HFFc6 (cell line): ENCODE data around the gene CBX5. TPM values are rescaled to one million over a fixed set of nuclear protein-coding genes. Genes with fewer than 3 reads are reported as not detected.

Experiments used
- DNase-seq: peaks from one replicate; pipeline ENCODE4 v3.0.0-alpha.2; 2018
- H3K27ac Mint-ChIP-seq: 2 replicates; pipeline ENCODE4 v1.8.0; 2020; ENCODE audit warnings: mild to moderate bottlenecking, mixed read lengths
- H3K27me3 Mint-ChIP-seq: 2 replicates; pipeline ENCODE4 v1.8.0; 2021; ENCODE audit warnings: mild to moderate bottlenecking, moderate library complexity, mixed read lengths; ENCODE audit not compliant: insufficient read depth
- H3K36me3 Mint-ChIP-seq: 2 replicates; pipeline ENCODE4 v1.8.0; 2021; ENCODE audit warnings: low read depth, mixed read lengths
- H3K4me1 Mint-ChIP-seq: 2 replicates; pipeline ENCODE4 v1.8.0; 2020; ENCODE audit warnings: low read depth, mixed read lengths
- H3K4me3 Mint-ChIP-seq: 2 replicates; pipeline ENCODE4 v1.8.0; 2020; ENCODE audit warnings: mild to moderate bottlenecking, moderate library complexity, mixed read lengths
- H3K9me3 Mint-ChIP-seq: 2 replicates; pipeline ENCODE4 v1.8.0; 2020; ENCODE audit warnings: mild to moderate bottlenecking, mixed read lengths
- total RNA-seq, 6 experiments: library from RNA; stranded (reverse); fragmentation: NEBNext Ultra II Directional; extraction: Animal tissue kit (Norgen Biotek cat#: 25700); gene quantifications; 2 replicates in 1 of 6; 3 replicates in 5 of 6; pipeline ENCODE4 v1.2.3, GENCODE V29; 2021
- TF ChIP-seq, protein P1 (sequence below): fragments of 200-600 bp; sonication (generic); IDR thresholded peaks from 2 replicates; pipeline ENCODE4 v1.5.0; 2021; ENCODE audit warnings: antibody characterized with exemption, mild to moderate bottlenecking

CBX5 gene
- total RNA-seq, 6 experiments from 2014 or later = 76.8 to 128 (median 117) TPM

DNA sequence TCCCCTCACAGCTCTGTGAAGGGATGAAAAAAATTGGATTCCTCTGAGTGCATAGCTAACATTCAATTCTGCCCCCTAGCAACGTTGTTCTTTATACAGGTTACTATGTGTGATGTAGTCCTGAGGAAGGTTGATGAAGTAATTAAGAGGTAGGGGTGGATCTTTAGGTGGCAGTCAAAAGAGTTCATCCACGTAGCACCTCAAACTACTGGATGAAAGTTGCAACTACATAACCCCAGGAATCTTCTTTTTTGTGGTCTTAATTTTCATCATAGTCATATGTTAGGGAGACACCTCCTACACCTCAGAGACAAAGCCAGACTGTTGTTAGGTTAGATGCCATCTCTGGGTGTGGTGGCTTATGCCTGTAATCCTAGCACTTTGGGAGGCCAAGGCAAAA is 31.1 kb upstream of the CBX5 start:
- TF ChIP-seq, protein P1, sequence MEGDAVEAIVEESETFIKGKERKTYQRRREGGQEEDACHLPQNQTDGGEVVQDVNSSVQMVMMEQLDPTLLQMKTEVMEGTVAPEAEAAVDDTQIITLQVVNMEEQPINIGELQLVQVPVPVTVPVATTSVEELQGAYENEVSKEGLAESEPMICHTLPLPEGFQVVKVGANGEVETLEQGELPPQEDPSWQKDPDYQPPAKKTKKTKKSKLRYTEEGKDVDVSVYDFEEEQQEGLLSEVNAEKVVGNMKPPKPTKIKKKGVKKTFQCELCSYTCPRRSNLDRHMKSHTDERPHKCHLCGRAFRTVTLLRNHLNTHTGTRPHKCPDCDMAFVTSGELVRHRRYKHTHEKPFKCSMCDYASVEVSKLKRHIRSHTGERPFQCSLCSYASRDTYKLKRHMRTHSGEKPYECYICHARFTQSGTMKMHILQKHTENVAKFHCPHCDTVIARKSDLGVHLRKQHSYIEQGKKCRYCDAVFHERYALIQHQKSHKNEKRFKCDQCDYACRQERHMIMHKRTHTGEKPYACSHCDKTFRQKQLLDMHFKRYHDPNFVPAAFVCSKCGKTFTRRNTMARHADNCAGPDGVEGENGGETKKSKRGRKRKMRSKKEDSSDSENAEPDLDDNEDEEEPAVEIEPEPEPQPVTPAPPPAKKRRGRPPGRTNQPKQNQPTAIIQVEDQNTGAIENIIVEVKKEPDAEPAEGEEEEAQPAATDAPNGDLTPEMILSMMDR = no peak
- Mint-ChIP-seq H3K36me3 (no peaks in the 10 kb centered on the region), H3K4me1 (no peaks in the 10 kb centered on the region), H3K9me3 (no peaks in the 10 kb centered on the region), H3K27me3 (peaks cover 4% of the 10 kb centered on the region), H3K27ac (no peak overlapping the region), H3K4me3 (no peak overlapping the region)
- DNase-seq = no peak

DNA sequence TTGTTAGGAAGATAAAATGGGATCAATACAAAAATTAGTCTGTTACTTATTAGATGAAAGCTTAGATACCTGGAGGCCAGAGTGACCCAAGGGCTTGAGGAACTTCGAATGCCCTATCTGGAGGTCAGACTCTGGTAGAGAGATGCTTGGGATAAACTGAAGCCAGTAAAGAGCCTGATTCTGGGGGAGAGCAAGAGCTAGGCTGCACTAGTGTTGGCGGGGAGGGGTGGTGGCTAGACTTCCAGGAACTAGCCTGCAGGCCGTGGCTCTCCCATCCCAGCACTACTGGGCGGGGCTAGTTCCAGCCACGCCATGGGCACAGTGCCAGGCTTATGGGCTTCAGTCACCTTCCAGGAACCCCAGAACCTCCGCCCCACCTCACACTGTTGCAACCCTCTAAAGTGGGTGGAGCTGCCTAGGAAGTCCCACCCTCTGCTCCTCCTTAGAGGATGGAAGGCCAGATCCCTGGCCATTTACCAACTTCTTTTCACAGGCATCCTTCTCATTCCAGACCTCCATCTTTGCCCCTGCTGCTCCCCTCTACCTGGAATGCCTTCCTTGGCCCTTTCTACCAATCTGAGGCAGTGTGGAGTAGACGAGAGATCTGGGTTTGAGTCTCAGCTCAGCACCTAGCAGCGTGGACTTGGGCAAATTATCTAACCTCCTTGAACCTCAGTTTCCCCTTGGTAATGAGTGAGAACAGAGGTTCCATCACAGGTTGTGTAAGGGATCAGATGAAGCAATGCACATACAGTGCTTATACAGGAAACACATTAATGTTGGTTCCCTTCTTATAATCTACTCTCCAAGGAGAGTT is 27.2 kb upstream of the CBX5 start:
- Mint-ChIP-seq H3K27me3 (peaks cover 16% of the 10 kb centered on the region), H3K27ac (no peak overlapping the region), H3K4me1 (peaks cover 6% of the 10 kb centered on the region; the same call in 1 of the 2 replicates), H3K4me3 (no peak overlapping the region), H3K9me3 (no peaks in the 10 kb centered on the region), H3K36me3 (no peaks in the 10 kb centered on the region)
- TF ChIP-seq, protein P1 = no peak
- DNase-seq = no peak

DNA sequence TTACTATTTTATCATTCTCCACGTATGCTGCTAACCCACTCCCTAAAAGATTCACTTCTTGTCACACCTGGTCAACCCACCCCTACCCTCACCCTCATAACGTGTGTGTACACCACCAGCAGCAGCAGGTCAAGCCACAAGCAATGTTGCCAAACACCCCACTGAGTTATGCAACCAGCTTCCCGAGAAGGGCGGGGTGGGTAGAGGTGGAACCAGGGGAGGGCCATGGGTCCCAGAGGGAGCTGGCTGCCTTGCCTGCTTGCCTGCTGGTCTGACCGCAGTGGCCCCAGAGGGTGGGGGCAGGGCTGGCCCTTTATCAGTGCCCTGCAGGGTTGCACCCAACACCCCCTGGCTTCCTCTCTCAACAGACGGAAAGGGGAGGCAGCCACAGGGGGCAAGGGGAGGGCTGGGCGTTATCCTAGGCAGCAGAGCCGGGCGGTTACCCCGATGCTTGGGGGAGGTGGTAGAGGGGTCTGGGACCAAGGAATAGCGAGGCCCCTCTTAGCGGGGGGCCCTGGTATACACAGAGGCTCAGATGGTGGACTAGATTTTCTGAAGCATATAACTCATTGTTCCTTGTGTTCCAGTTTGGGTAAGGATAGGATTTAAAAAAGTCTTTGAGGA is 24.4 kb upstream of the CBX5 start:
- Mint-ChIP-seq H3K4me3 (no peak overlapping the region), H3K9me3 (no peaks in the 10 kb centered on the region), H3K27ac (no peak overlapping the region), H3K4me1 (peaks cover 29% of the 10 kb centered on the region), H3K27me3 (peaks cover 23% of the 10 kb centered on the region), H3K36me3 (no peaks in the 10 kb centered on the region)
- no peak for DNase-seq
- TF ChIP-seq, protein P1 = no peak

DNA sequence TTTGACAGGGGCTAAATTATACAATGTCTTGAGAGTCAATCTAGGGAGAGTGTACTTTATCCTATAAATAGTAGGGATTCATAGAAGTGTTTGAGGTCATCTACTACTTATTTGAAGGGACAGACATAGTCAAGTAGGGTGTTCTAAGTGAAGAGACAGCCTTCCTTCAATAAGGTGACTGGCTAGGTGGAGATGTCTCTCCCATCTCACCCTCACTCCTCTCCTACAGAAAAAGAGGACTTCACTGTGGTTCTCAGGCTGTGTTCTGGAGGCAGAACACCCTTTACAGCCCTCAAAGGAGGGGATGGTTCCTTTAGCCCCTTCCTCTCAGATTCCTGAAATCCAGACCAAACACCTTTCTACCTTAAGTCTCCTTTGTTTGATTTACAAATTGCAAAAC is 23.7 kb upstream of the CBX5 start:
- no peaks in the 10 kb centered on the region for H3K36me3 Mint-ChIP-seq
- no peaks in the 10 kb centered on the region for H3K9me3 Mint-ChIP-seq
- peaks cover 32% of the 10 kb centered on the region for H3K4me1 Mint-ChIP-seq
- H3K27me3 Mint-ChIP-seq = peaks cover 28% of the 10 kb centered on the region
- TF ChIP-seq, protein P1 = no peak
- no peak overlapping the region for H3K4me3 Mint-ChIP-seq
- DNase-seq = no peak
- no peak overlapping the region for H3K27ac Mint-ChIP-seq

DNA sequence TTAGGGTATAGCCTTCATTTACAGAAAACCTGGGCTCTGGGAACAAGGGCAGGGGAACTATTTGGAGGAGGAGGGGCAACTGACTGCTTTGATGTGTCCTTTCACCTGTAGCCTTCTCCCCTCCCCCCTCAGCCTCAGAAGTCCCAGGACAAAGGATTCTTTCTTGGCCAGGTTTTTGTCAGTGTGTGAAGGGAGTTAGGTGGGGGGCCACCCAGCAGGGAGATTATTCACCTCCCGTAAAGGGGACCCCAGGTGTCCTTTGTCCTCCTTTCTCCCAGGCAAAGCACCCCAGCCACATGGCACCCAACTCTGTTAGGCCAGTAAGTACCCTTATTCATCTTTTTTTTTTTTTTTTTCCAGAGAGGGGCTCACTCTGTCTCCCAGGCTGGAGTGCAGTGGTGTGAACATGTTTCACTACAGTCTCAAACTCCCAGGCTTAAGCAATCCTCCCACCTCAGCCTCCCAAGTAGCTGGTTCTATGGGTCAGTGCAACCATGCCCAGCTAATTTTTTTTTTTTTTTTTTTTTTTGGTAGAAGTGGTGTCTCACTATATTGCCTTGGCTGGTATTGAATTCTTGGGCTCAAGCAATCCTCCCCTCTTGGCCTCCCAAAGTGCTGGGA is 21.6 kb upstream of the CBX5 start:
- Mint-ChIP-seq H3K27me3 (peaks cover 28% of the 10 kb centered on the region), H3K4me1 (peaks cover 32% of the 10 kb centered on the region), H3K27ac (no peak overlapping the region), H3K36me3 (no peaks in the 10 kb centered on the region), H3K9me3 (no peaks in the 10 kb centered on the region), H3K4me3 (no peak overlapping the region; the same call in 1 of the 2 replicates)
- TF ChIP-seq, protein P1 = no peak
- DNase-seq = no peak
